Measurements from ENCODE around the gene ZBTB5. TPM values are rescaled to one million over a fixed set of nuclear protein-coding genes. Genes with fewer than 3 reads are reported as not detected.
"Not testable (repeated sequence)": the region's sequence is repeated elsewhere in the genome, so short reads cannot be mapped to it uniquely, and the experiment has no call there.

The ZBTB5 gene
- total RNA-seq, 1 donor from 2014 or later, result 5.5 TPM

DNA sequence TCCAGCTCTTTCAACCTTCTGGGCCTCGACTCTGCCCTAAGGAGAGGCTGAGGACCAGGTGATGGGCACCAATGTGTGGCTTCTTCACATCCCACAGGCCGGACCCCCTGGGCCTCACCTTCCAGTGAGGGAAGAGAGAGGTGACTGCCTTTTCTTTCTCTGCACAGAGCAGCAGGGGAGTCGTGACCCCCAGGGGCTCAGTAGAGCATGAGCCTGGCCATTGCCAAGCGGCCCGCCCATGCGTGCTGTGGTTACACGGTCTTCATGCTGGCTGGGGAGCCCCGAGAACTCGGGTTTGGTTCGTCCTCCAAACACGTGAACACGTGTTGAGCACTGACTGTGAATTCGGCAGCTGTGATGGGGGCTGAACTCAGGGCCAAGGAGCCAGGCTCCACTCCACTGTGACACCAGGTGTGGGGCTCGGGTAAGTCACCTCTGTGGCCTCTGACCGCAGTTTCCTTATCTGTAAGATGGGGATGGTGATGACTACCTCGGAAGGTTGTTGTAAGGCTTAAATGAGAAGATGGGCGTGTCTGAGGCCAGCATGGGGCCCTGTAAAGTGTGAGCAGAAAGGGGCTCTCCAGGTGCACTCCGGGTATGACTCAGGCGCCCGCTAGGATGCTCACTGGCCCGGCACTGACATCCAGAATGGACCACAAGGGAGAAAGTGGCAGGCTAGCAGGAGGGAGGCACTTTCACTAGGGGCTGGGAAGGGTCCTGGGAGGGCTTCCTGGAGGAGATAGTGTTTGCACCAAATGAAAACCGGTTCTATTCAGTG, 56.1 kb downstream of the ZBTB5 start:
- no peak for DNase-seq (ENCODE audit: low spot score)
- no peak for ATAC-seq

DNA sequence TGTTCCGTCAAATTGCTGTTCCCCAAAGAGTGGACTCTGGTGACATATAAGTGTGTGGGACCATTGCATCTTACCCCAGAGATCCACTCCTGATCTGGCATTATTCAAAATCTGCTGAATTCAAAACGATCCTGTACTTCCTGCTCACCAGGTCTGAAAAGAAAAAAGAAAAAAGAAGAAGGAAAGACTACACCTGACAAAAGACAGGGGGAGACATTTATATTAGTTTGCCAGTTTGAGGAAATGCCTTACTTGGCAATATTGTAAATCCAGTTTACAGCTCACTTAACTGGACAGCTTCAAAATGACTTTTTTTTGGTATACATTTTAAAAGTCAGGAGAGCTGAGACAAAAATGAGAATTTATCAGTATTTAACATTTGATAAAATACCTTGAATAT, 57.8 kb downstream of the ZBTB5 start:
- DNase-seq (ENCODE audit: low spot score) (no peak), ATAC-seq (no peak)

DNA sequence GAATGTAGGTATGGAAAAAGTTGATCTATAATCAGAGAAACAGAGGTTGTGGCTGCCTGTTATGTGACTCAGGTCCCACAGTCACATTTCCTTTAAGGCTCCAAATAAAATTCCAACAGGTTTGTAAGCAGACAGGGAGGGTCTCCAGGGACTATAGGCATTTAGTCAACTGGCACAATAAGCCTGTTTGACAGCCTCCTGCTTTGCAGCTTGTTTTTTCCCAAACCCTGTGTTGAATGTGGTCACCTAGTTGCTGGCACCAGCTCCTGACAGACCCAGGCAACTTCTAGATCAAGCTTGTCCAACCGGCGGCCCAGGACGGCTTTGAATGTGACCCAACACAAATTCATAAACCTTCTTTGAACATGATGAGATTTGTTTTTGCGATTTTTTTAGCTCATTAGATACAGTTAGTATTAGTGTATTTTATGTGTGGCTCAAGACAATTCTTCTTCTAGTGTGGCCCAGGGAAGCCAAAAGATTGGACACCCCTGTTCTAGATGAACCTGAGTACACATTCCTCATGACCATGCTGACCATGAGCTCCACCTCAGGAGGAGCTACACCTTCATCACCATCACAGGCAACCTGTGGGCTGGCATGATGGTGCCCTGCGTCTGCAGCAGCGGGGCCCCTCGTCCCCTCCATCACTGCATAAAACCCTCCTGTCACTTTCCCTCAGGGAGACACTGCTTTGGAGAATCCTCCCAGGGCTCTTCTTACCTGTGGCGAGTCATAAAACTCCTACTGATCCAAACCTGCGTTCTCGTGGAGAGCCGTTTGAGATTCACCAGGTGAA, 58.4 kb downstream of the ZBTB5 start:
- ATAC-seq (no peak), DNase-seq (ENCODE audit: low spot score) (no peak)

GRCh38 chr9:37405764-37406380, 59.4 kb downstream of the ZBTB5 start:
- ATAC-seq (no peak), DNase-seq (ENCODE audit: low spot score) (no peak)

GRCh38 chr9:37405350-37405749, 59.9 kb downstream of the ZBTB5 start:
- ATAC-seq (no peak), DNase-seq (ENCODE audit: low spot score) (no peak)

DNA sequence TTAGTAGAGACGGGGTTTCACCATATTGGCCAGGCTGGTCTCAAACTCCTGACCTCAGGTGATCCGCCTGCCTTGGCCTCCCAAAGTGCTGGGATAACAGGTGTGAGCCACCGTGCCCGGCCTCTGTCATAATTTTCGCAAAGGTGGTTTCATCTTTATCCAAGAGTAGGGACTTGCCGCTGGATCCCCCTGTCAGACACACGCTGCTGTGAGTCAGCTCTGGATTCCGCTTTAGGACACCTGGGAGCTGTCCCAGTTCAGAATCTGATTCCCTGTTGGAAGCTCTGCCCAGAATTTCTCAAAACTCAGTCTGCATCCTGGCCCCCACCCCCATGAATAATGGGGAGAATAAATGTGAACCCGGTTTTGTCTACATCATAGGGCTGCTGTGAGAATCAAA, 60.7 kb downstream of the ZBTB5 start:
- no peak for ATAC-seq
- DNase-seq (ENCODE audit: low spot score), result no peak

DNA sequence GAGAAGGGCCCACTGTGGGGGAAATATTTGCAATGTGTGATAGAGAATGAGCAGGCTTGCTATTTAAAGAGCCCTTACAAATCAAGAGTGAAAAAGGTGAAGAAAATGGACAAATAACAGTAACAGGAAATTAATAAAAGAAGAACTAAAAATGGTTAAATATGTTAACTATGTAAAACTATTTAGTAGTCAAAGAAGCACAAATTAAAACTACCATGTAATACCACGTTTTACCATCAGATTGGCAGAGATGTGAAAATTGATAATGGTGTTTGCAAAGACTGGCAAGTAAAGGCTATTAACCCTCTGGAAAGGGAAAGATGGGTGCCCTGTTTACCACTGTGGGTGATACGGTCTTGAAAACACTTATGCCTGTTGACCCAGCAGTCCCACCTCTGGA, 65.9 kb downstream of the ZBTB5 start:
- no peak for DNase-seq (ENCODE audit: low spot score)
- no peak for ATAC-seq

GRCh38 chr9:37398464-37399025, 66.7 kb downstream of the ZBTB5 start:
- ATAC-seq (no peak), DNase-seq (ENCODE audit: low spot score) (no peak)

DNA sequence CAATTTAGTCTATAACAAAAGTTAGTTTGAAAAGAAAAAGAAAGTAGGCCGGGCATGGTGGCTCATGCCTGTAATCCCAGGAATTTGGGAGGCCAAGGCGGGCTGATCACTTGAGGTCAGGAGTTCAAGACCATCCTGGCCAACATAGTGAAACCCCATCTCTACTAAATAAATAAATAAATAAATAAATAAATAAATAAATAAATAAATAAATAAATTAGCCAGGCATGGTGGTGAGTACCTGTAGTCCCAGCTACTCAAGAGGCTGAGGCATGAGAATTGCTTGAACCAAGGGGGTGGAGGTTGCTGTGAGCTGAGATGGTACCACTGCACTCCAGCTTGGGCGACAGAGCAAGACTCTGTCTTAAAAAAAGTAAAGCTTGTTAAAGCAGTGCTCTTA, 67.3 kb downstream of the ZBTB5 start:
- not testable (repeated sequence) for DNase-seq (ENCODE audit: low spot score); ATAC-seq

DNA sequence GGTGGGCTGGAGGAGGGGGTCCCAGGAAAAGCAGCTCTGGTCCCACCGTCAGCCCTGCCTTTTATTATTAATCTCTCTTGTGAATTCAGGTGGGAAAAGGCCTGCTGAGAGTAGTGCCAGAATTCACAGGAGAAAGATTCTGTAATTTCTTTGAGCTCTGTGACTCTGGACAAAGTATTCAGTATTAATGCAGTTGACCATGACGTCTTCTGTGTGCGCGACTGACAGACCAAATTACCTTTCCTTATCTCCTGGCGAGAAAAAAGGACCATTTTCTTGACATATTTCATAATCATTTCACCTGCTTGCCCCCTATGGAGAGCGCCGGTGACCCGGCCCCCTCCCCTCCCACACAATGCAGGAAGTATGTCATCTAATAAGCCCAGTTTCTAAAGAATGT, 69.6 kb downstream of the ZBTB5 start:
- DNase-seq (ENCODE audit: low spot score) (no peak), ATAC-seq (no peak)

DNA sequence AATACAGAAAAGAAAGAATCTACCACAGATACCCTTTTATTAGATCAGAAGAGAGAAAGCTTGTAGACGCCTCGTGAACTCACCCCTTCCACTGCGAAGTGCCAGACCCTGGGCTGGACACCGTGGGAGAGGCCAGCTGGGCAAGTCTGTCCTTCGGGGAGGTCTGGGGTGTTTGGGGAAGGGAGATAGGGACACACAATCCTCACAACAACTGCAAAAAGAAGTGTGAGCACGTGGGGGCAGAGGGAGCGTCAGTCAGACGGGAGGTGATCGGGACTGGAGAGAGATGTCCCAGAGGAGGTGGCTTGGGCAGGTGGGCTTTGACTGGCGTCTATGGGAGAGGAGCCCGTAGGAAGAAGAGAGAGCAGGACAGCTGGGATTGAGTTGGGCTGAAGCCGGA, 70.0 kb downstream of the ZBTB5 start:
- ATAC-seq, result no peak
- DNase-seq (ENCODE audit: low spot score), result no peak

- no peak for ATAC-seq
- DNase-seq (ENCODE audit: low spot score), result no peak
Observed at GRCh38 chr9:37392272-37392671, 73.0 kb downstream of the ZBTB5 start.

- ATAC-seq, result peak; percentile 78
Observed at GRCh38 chr9:37390759-37391158, 74.5 kb downstream of the ZBTB5 start.

More at GRCh38 chr9:37390759-37391158, 74.5 kb downstream of the ZBTB5 start:
- DNase-seq (ENCODE audit: low spot score), result no peak

Other genes with a start within 250 kb of the ZBTB5 start
- gene GRHPR, start 42.8 kb downstream of the ZBTB5 start, total RNA-seq, result 406 TPM
- gene POLR1E, start 20.5 kb upstream of the ZBTB5 start, total RNA-seq, result 11.8 TPM
- gene FBXO10, start 110.9 kb upstream of the ZBTB5 start, total RNA-seq, result 3.4 TPM
- 35.4 TPM for gene TOMM5, start 127.1 kb upstream of the ZBTB5 start, total RNA-seq
- 0.88 TPM for gene FRMPD1, start 185.5 kb upstream of the ZBTB5 start, total RNA-seq

Data from left lobe of liver (tissue), 2 donors.